ENCODE data around the gene NHSL1. TPM values are rescaled to one million over a fixed set of nuclear protein-coding genes. Genes with fewer than 3 reads are reported as not detected.

Gene NHSL1
- total RNA-seq, 2 donors from 2014 or later: 16.3 to 17.5 TPM

DNA sequence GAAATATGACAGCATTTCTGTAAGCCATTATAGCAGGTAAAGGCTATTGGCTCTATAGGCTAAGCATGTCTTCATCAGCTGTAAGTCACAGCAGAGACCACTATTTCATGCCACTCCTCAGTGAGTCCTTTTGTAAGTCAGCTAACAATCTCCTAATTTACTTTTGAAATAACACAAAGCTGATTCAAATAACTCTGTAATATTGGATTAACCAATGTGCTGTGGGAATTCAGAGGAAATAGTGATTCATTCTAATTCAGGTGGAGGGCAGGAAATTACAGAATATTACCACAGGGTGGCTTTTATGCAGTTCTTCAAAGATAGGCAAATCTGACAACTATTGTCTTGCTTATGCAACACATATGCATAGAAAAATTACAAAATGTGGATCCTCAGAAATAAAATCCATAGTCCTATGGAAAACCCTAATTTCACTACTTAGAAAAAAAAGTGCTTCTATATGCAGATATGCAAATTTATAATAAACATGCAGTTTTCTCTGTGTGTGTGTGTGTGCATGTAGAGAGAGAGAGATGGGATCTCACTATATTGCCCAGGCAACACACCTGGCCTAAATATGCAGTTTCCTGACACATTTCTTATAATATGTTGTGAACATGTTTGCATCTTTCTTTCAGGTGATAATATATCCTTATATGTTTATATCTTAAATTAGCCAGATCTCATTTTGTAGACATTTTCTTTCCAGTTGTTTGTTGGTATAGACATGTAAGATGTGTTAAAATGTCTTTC, 126.4 kb downstream of the NHSL1 start:
- no peak for DNase-seq
- no peak overlapping the region for H3K4me3 Mint-ChIP-seq
- TF ChIP-seq, protein P1, sequence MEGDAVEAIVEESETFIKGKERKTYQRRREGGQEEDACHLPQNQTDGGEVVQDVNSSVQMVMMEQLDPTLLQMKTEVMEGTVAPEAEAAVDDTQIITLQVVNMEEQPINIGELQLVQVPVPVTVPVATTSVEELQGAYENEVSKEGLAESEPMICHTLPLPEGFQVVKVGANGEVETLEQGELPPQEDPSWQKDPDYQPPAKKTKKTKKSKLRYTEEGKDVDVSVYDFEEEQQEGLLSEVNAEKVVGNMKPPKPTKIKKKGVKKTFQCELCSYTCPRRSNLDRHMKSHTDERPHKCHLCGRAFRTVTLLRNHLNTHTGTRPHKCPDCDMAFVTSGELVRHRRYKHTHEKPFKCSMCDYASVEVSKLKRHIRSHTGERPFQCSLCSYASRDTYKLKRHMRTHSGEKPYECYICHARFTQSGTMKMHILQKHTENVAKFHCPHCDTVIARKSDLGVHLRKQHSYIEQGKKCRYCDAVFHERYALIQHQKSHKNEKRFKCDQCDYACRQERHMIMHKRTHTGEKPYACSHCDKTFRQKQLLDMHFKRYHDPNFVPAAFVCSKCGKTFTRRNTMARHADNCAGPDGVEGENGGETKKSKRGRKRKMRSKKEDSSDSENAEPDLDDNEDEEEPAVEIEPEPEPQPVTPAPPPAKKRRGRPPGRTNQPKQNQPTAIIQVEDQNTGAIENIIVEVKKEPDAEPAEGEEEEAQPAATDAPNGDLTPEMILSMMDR (conservative IDR thresholded peaks at IDR 0.05): peak; percentile 44
- Histone ChIP-seq H3K9me3 (ENCODE audit: control insufficient read depth, low read length) (no peaks in the 10 kb centered on the region), H3K27ac (ENCODE audit: low read depth, low read length) (no peak overlapping the region), H3K36me3 (ENCODE audit: control insufficient read depth, insufficient read depth, low read length) (no peaks in the 10 kb centered on the region), H3K9ac (ENCODE audit: extremely low read depth, low read length, poor library complexity, severe bottlenecking) (no peak overlapping the region), H3K4me1 (ENCODE audit: control insufficient read depth, insufficient read depth, low read length) (peaks cover 15% of the 10 kb centered on the region), H3K4me3 (ENCODE audit: low read length) (no peak overlapping the region), H3K27me3 (ENCODE audit: control insufficient read depth, insufficient read depth, low read length, poor library complexity, severe bottlenecking) (no peaks in the 10 kb centered on the region)
- no peak overlapping the region for H3K27ac Mint-ChIP-seq
- peaks cover 39% of the 10 kb centered on the region for H3K4me1 Mint-ChIP-seq
- H3K9me3 Mint-ChIP-seq: peaks cover 9% of the 10 kb centered on the region
- H3K36me3 Mint-ChIP-seq (ENCODE audit: low read depth): no peaks in the 10 kb centered on the region
- H3K27me3 Mint-ChIP-seq (ENCODE audit: insufficient read depth): no peaks in the 10 kb centered on the region

Small RNA genes lying within 50 kb of the gene (microRNA-seq; reads per million reads assigned to microRNA genes)
- not detected for gene MIR3145 (ENCODE audit: borderline microRNAs expressed)

Other genes with a start within 250 kb of the NHSL1 start
- under 1 TPM in 1 of 2 donors, not detected in 1; 0.33 TPM for gene SMIM28, start 121.6 kb downstream of the NHSL1 start, total RNA-seq
- gene HEBP2, start 95.3 kb downstream of the NHSL1 start, total RNA-seq: 10 to 100 TPM; 53.9 to 95.7 TPM